ENCODE results near the gene WLS.
"Not testable (repeated sequence)": the region's sequence is repeated elsewhere in the genome, so short reads cannot be mapped to it uniquely, and the experiment has no call there.

Gene WLS

GRCh38 chr1:68164918-68165317, 67.4 kb downstream of the WLS start:
- H3K27ac ChIP-seq = no peak overlapping the region
- TF ChIP-seq, protein P1, sequence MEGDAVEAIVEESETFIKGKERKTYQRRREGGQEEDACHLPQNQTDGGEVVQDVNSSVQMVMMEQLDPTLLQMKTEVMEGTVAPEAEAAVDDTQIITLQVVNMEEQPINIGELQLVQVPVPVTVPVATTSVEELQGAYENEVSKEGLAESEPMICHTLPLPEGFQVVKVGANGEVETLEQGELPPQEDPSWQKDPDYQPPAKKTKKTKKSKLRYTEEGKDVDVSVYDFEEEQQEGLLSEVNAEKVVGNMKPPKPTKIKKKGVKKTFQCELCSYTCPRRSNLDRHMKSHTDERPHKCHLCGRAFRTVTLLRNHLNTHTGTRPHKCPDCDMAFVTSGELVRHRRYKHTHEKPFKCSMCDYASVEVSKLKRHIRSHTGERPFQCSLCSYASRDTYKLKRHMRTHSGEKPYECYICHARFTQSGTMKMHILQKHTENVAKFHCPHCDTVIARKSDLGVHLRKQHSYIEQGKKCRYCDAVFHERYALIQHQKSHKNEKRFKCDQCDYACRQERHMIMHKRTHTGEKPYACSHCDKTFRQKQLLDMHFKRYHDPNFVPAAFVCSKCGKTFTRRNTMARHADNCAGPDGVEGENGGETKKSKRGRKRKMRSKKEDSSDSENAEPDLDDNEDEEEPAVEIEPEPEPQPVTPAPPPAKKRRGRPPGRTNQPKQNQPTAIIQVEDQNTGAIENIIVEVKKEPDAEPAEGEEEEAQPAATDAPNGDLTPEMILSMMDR (conservative IDR thresholded peaks at IDR 0.05) = no peak
- no peak for TF ChIP-seq ZFX (IDR thresholded peaks at IDR 0.05)

DNA sequence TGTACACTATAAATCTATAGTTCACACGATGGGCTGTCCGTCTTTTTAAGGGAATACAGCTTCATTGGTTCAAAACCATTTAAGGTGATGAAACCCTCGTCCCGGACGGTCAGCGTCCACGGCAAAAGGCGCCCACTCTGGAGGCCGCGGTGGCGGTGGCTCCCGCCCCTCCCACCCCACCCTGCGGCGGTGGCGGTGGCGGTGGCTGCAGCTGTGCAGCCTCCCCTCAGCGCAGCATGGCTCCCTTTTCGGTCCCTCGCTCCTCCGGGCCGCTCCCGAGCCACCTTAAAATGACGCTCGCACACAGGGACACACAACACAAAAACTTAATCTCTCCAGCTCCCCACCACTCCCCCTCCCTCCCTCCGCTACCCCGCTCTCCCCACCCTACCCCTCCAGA, 69.1 kb downstream of the WLS start:
- no peak overlapping the region for H3K27ac ChIP-seq
- TF ChIP-seq, protein P1 (conservative IDR thresholded peaks at IDR 0.05) = no peak
- TF ChIP-seq ZFX (IDR thresholded peaks at IDR 0.05) = no peak

- no peak for TF ChIP-seq ZFX (IDR thresholded peaks at IDR 0.05)
- TF ChIP-seq, protein P1 (conservative IDR thresholded peaks at IDR 0.05) = peak; percentile 48
- H3K27ac ChIP-seq = no peak overlapping the region
Measured at GRCh38 chr1:68162761-68163160, 69.6 kb downstream of the WLS start.

DNA sequence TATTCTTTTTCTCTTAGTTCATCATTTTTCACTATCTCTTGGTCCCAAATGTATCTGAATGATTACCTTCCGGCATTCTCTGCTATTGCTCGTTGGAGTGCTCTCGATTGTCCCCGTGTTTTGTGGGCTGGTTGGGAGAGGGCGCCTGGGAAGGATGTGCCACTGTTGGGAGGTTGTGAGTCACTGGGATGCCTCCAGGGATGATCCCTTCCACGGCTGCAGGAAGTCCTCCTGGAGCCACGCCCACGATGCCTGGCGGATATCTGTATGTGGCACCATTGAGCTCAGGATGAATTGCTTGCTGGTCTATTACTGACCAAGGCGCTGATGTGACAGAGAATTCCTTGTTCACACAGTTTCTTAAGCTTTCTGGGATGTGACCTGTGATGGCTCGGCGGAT, 70.7 kb downstream of the WLS start:
- not testable (repeated sequence) for H3K27ac ChIP-seq

DNA sequence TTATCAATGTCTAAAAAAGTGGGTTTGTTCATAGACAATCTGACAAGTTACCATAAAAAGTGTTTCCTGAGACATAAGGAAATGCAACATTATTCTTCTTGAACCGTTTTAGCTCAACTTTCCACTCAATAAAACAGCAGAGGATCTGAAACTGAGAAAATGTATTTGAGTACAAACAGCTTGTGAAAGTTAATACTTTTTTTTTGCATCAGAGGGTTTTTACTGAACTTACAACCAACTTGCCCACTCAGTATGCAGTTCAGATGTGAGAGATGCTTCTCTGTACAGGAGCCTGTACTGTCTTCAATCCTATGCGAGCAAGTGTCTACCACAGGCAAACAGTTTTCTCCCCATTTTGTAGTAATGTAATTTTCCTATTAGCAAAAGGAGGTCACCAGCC, 71.4 kb downstream of the WLS start:
- not testable (repeated sequence) for H3K27ac ChIP-seq

- no peak overlapping the region for H3K27ac ChIP-seq
- TF ChIP-seq ZFX (IDR thresholded peaks at IDR 0.05) = no peak
- TF ChIP-seq, protein P1 (conservative IDR thresholded peaks at IDR 0.05) = no peak
Measured at GRCh38 chr1:68160021-68160420, 72.3 kb downstream of the WLS start.

GRCh38 chr1:68158837-68159236, 73.5 kb downstream of the WLS start:
- H3K27ac ChIP-seq = no peak overlapping the region
- TF ChIP-seq, protein P1 (conservative IDR thresholded peaks at IDR 0.05) = no peak
- no peak for TF ChIP-seq ZFX (IDR thresholded peaks at IDR 0.05)

DNA sequence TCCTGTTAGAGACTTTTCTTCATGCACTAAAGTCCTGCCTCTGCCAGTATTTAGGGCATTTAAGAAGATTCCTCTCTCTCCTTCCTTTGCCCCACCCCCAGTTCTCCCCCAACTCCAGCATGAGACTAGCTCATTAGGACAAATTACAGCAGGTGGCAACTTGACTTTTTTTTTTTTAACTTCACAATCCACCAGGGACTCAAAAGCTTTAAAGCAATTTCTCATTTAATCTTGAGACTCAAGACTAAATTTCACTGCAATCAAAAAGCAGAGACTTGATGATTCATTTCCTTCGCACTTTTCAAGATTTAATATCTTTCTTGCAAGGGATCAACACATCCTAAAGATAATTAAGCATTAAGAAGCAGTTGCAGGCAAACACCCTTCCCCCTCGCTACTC, 74.9 kb downstream of the WLS start:
- no peak for TF ChIP-seq ZFX (IDR thresholded peaks at IDR 0.05)
- TF ChIP-seq, protein P1 (conservative IDR thresholded peaks at IDR 0.05) = no peak
- no peak overlapping the region for H3K27ac ChIP-seq

GRCh38 chr1:68151690-68152089, 80.6 kb downstream of the WLS start:
- no peak for TF ChIP-seq ZFX (IDR thresholded peaks at IDR 0.05)
- TF ChIP-seq, protein P1 (conservative IDR thresholded peaks at IDR 0.05) = no peak
- no peak overlapping the region for H3K27ac ChIP-seq
